ENCODE results near the gene PRSS33.

DNA sequence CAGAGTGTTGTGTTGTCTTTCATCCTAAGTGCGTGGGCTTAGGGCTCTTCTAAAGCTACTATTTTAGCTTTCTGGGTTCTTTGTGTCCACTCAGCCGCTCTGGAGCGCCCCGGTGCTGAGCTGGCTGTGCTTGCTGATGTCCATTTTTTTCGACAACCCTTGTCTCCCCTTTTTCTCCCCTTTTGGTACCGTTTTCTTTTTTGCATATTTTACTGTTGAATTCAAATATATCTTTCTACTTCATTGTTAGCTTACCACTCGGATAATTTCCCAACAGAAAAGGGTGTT lies 33.7 kb downstream of the PRSS33 start:
- TF ChIP-seq, protein P1, sequence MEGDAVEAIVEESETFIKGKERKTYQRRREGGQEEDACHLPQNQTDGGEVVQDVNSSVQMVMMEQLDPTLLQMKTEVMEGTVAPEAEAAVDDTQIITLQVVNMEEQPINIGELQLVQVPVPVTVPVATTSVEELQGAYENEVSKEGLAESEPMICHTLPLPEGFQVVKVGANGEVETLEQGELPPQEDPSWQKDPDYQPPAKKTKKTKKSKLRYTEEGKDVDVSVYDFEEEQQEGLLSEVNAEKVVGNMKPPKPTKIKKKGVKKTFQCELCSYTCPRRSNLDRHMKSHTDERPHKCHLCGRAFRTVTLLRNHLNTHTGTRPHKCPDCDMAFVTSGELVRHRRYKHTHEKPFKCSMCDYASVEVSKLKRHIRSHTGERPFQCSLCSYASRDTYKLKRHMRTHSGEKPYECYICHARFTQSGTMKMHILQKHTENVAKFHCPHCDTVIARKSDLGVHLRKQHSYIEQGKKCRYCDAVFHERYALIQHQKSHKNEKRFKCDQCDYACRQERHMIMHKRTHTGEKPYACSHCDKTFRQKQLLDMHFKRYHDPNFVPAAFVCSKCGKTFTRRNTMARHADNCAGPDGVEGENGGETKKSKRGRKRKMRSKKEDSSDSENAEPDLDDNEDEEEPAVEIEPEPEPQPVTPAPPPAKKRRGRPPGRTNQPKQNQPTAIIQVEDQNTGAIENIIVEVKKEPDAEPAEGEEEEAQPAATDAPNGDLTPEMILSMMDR (IDR thresholded peaks at IDR 0.05; ENCODE audit: low read depth, low read length, poor library complexity, severe bottlenecking) = no peak
- TF ChIP-seq EZH2phosphoT487 (IDR thresholded peaks at IDR 0.05; ENCODE audit: borderline replicate concordance, low read length) = no peak

Measured in DOHH2 (cell line).